HG02870 (cell line): ENCODE results near the gene CNR2.
"Not testable (repeated sequence)": the region's sequence is repeated elsewhere in the genome, so short reads cannot be mapped to it uniquely, and the experiment has no call there.

Experiments used
- ATAC-seq: cut with Tn5 transposase; IDR thresholded peaks from one replicate; pipeline ENCODE4 v1.9.1; 2021; ENCODE audit warnings: mild to moderate bottlenecking, moderate library complexity; ENCODE audit not compliant: unreplicated experiment

CNR2 gene

DNA sequence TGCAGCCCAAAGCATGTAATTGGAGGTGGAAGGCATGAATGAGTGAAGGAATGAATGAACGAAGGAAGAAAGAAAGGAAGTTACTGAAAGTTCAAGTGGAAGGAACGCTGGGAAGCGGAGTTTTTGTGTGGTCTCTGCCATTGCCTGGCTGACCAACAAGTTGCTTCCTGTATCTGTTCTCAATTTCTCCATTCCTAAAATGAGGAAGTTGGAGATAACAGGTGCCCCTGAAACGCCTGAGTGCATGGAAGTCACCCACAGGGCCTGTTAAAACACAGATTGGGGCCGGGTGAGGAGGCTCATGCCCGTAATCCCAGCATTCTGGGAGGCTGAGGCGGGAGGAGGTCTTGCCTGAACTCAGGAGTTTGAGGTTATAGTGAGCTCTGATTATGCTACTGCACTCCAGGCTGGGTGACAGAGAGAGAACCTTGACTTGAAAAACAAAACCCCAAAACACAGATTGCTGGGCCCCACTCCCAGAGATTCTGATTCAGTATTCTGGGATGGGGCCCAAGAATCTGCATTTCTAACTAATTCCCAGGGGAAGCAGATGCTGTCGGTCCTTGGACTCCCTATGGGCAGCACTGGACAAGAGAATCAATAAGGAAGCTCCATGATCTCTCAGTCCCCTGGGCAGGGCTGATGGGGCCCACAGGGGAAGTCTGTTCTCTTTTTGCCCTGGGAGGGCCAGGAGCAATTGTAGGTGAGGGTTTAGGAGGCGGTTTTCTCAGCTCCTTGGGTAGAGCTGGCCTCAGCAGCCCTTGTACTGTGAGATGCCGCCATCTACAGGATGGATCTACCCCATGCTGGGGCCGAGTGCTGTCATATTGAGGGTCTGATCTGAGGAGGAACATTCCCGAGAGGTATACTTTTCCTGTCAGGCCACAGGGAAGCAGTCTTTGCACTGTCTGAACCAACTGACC is 3.3 kb upstream of the CNR2 start:
- peak; percentile 64 for ATAC-seq

DNA sequence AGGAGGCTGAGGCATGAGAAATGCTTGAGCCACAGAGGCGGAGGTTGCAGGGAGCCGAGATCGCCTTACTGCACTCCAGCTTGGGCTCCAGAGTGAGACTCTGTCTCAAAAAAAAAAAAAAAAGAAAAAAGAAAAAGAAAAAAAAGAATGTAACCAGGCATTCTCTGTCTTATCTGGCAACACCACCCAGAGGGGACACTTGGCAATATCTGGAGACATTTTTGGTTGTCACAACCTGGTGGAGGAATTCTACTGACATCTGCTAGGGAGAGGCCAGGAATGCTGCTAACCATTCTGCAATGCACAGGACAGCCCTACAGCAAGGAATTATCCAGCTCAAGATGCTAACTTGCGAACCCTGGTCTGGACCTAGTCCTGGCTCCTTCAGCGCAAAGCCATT is 2.3 kb upstream of the CNR2 start:
- ATAC-seq, result no peak

DNA sequence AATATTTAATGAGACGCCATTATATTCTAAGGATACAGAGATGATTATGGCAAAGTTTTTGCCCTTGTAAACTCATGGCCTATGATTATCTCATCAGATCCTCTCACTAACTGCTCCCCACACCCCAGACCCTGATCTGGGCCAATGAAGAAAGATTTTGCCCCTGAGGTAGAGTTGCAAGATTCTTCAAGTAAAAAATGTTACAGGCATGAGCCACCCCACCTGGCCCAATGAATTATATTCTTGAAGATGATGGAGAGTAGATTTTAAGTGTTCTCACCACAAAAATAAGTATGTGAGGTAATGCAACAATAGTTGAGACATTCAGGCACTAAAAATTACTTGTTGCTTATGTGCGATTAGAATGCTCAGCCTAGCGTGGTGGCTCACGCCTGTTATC is 1.8 kb upstream of the CNR2 start:
- ATAC-seq, result no peak

DNA sequence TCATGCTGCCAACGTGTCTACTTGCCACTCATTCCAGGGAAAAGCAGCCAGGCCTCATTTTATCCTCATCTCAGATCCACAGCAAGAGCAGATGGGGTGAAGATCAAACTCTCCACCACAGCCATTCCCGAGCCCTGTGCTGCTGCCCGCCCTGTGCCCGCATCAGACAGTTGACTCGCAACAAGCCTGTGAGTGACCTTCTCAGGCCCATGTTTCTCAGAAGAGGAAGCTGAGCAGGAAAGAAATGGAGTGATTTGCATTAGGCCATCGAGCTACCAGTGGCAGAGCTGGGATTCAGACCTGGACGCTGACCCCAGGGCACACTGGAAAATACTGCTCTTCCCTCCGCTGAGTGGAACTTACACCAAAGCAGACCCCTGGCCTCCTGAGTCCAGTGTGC is 1.2 kb downstream of the CNR2 start:
- ATAC-seq, result no peak

DNA sequence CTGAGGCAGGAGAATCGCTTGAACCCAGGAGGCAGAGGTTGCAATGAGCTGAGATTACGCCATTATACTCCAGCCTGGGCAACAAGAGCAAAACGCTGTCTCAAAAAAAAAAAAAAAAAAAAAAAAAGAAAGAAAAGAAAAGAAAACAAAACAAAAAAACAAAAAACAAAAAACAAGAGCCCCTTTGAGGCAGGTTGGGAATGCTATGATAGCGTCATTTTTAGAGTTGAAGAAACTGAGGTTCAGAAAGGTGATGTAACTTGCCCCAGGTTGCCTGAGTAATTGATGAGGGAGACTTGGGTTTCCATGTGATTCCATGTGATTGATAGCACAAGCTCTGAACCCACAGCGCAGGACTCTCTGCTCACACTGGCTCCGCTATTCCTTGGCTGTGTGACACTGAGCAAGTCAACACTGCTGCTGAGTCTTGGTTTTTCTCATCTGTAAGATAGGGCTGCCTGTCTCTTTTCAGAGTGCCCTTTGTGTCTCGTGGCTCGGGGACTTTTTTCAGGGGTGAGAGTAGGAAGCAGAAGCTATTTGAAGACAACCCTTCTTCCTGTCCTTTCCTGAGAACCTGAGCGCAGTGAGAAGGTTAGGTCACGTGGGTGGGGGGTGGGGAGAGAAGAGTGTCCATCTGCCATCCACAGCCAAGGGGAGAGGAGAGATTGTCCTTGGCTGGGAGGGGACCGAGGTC is 2.5 kb downstream of the CNR2 start:
- ATAC-seq, result no peak

DNA sequence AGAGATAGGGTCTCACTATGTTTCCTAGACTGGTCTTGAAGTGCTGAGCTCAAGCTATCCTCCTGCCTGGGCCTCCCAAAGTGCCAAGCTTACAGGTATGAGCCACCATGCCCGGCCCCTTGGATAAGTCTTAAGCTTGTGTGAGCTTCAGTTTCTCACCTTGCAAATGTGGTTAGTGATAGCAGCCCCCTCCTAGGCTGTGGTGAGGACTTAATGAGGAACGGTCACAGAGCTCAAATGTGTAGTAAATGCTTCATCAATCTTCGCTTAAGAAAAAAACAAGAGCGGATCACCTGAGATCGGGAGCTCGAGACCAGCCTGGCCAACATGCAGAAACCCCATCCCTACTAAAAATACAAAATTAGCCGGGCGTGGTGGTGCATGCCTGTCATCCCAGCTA is 3.0 kb downstream of the CNR2 start:
- ATAC-seq, result no peak

DNA sequence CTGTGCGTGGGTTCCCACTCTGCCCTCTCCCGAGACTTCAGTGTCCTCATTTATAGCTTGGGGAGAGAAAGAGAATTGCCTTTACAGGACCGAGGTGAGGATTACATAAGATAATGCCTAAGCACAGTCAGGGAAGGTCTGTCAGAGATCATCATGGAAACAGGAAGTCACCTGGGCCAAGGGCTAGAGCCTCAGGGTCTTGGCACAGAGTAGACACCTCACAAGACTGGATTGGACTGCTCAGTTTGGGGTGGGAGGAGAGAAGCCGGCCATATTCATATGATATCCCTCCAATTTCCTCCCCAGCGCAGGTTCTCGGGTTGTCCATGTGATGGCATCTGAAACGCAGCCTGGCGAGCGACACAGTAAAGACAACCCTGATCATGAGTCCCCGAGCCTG is 3.8 kb downstream of the CNR2 start:
- no peak for ATAC-seq

DNA sequence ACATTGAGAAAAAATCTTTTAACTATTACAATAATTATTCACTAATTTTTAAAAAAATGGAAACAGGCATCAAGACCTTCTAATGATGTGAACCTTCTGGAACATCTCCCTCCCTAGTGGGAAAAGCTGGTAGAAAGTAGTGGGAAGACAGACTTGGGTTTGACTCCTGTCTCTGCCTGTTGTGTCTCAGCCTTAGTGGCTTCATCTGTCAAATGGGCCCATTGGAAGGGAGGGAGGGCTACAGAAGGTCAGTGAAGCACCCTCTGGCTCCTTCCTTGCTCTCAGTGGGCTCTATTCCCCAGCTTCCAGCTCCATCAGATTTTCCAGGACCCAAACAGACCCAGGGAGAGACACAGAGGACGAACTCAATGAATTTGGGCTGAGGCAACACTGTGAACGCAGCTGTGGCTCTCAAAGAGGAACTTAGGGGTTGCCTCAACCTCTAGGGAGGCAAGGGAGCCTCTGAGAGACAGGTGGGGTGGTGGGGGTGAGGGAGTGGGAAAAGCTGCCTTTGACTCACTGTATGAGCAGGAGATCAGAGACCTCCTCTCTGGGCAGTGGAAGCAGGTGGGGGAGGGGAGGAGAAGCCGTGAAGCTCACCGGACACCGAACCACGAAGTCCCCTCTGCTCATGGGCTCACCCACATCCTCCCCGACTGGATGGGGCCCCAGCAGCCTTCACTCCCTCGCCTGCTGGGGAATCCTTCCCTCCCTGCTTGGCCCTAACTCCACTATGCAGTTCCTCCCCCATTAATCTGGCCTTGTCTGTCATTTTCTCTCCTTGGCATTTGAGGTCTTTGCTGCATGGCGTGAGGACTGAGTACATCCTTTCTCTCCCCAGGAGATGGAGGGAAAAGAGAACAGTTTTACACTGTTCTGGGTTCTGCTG is 4.5 kb downstream of the CNR2 start:
- no peak for ATAC-seq

DNA sequence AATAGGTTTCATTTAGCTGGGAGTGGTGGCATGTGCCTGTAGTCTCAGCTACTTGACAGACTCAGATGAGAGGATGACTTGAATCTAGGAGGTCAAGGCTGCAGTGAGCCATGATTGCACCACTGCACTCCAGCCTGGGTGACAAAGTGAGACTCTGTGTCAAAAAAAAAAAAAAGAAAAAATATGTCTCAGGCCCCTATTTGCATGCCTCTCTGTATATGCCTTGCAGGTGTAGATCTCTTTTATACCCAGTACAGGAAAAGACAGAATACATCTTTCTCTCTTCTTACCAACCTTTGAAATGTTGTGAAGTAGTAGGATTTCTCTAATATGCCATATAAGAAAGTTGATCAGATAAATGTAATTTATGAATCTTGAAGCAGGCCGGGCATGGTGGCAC is 6.4 kb downstream of the CNR2 start:
- ATAC-seq, result no peak

DNA sequence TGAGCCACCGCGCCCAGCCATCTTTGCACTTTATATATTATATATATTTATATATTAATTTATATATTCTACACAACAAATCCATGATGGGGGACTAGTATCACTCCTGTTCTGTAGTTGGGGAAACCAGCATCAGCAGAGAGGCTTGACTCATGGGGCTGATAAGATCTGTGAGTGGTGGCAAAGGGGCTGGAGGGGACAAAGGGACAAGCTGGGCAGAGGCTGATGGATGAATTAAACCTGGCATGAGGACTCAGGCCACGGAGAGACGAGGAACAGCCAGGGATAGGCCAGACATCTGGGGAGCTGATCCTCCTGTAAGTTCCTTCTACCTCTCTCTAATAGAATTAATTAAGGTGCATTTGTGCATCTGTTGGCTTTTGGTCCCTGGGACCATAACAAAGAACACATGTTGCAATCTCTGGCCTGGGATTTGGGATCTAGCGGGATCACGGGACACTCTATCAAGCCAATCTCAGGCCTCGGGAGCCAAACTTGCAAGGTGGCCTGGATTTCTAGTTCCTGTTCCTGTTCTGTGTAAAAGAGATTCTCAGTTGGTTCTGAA is 7.6 kb downstream of the CNR2 start:
- ATAC-seq, result no peak

DNA sequence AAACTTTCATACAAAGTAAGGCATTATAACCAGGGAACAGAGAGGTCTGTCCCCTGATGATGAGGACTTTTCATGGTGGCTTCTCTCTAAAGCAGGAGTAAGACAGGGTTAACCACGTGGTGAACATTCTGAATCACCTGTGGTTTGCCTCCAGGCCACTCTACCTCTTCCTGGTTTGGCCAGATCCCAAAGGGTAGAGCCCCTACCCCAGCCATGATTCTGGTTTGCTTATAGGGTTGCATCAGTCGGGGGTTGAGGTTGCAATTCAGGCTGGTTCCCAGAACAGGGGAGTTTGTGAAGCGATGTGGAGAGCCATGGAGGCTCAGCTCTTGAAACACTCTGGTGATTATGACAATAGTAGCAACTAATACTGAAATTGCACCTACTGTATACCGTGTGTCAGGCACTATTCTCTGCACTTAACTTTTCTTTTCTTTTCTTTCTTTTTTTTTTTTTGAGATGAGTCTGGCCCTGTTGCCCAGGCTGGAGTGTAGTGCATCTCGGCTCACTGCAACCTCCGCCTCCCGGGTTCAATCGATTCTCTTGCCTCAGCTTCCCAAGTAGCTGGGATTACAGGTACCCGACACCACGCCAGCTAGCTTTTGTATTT is 8.3 kb downstream of the CNR2 start:
- ATAC-seq, result peak; percentile 63

DNA sequence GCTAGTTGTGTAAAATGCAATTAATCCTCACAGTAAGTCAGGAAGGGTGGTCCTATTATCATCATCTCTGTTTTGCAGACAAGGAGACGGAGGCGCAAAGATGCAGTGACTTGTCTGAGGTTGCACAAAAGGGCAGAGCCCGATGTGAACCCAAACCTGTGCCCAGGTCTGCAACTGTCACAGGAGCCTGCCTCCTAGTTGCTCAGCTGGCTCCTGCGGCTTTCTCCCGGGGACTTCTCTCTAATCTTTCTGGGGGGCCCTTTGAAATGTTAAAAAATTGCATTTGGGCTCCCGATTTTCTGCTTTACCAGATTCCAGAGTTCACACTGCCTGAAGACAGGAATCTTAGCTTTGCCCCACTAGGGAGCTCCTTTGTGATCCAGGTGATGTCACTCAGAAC is 9.4 kb downstream of the CNR2 start:
- no peak for ATAC-seq

DNA sequence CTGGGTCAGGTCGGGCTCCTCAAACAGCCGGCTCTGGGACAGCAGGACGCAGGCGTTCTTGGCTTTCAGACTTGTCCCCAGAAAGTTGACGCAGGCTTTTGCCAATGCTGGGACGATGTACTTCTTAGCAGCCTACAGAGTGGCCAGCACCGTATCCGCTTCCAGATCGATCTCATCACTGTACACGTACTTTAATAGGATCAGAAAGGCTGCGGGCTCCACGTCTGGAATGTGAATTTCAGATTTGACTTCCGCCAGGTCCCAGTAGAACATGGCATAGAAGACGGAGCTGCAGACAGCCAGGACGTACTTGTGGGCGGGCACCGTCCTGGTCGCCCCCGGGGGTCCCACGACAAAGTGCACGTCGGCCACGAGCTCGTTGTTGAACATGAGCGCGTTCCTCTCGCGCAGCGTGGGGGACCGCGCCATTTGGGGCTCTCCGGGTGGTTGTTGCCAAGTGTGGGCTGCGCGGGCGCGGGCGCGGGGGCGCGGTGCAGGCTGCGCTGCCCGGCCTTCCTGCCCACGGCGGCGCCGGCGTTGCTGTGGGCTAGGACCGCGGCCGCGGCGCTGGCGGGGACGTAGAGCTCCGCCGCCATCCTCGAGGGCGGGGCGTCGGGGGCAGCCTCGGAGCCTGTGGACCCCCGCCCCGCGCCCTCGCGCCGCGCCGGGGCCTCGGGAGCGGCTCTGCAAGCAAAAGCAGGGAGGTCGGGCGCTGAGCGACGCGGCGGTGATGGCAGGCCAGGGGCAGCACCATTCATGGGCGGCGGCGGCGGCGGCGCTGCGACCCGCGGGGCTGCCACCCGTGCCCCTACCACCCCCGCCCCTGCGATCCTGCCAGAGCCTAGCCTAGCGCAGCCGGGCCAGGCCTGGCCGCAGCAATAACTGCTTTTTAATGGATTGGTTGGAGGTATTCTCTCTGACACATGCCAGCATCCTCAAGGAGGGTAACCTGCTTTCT is 10.6 kb downstream of the CNR2 start:
- no peak for ATAC-seq

DNA sequence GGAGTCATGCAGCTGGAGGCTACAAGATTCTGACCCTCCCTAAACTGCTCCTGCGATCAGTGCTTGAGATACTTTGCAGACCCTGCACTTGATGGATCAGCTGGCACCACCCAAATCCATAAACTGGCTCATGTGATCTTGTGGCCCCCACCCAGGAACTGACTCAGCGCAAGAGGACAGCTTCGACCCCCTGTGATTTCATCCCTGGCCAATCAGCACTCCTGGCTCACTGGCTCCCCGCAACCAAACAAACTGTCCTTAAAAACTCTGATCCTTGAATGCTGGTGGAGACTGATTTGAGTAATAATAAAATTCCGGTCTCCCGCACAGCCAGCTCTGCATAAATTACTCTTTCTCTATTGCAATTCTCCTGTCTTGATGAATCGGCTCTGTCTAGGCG is 13.1 kb downstream of the CNR2 start:
- not testable (repeated sequence) for ATAC-seq

DNA sequence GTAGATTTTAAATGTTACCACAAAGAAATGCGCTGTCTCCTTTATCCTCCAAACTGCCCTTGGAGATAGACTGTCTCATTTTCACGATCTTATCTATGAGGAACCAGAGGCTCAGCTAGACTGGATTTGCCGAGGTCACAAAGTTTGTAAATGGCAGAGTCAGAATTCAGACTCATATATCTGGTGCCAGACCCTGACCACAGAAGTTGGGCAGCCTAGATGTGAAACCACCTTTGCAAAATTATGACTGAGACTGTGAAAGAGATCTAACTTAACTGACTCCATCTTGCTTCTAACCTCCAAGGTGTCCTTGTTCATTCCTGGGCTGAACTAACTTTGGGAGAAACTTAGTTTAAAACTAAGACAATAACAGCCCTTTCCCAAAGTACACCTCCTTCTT is 14.1 kb downstream of the CNR2 start:
- ATAC-seq, result no peak

DNA sequence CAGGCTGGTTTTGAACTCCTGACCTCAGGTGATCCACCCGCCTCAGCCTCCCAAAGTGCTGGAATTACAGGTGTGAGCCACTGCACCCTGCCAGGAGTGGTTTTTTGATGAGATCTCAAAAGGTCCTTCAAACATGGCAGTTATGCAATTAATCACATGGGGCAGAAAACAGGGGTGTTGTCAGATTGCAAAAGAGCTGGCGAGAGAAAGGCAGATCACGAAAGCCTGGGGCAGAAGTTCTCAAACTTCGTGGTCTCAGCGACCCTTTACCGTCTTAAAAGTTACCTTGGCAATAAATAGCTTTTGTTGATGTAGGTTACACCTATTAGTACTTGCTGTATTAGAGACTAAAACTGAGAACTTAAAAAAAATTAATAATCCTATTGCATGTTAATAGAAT is 16.1 kb downstream of the CNR2 start:
- ATAC-seq, result no peak

DNA sequence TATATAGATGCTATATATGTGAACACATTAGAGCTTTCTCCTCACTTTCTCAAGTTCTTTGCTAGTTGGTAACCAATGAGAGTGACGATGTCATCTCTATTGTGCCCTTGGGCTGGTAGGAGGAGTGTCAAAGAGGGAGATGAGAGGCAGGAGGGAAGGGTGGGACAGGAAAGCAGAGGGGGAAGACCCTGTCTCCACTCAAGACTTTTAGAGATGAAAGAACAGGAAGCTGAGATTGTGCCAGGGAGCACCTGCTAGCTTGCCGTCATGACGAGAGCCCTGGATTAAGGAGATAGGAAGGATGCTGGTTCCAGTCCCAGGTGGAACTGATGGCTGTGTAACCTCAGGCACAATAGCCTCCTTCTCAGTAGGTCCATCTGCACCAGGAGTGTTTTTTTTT is 16.7 kb downstream of the CNR2 start:
- ATAC-seq, result no peak

DNA sequence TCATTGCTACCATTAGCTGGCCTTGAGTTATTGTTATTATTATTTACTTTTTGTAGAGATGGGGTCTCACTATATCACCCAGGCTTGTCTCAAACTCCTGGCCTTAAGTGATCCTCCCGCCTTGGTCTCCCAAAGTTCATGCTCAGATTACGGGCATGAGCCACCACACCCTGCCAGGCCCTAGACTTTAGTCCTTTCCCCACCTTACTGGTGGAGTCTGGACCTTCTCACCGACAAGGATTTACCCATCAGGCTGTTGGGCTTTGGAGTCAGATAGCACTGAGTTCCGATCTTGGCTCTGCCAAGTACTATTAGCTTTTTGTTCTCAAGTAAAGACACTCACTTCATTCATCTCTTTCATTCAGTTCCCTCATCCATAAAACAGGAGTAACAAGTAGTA is 17.2 kb downstream of the CNR2 start:
- ATAC-seq, result no peak

DNA sequence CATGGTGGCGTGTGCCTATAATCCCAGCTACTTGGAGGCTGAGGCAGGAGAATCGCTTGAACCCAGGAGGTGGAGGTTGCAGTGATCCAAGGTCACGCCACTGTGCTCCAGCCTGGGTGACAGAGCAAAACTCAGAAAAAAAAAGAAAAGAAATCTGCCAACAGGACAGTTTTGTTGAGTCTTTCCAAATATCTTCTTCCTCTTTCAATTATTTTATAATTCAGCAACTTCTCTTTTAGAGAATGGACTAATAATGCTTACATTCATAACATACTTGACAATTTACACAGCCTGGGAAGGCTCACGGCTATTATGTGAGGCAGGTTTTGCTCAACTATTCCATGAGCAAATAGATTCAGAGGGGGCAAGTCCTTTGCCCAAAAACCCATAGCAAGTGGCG is 18.1 kb downstream of the CNR2 start:
- ATAC-seq, result no peak

DNA sequence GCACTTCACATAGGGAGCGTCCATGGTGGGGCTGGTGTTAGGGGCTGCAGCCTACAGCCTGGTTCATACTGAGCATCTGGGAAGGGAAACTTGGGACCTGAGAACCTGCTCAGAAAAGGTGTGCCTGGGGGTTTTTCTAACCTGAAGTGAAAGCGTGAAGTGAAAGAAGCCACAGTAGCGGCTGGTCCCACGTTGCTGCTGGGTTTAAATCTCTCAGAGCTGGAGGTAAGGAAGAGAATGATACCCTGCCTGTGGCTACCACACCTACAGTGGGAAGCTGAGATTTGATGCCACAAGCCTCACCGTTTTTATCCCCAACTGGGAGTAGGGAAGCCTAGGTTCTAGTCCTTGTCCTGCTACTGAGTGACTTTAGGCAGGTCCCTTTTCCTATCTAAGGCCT is 24.1 kb downstream of the CNR2 start:
- ATAC-seq, result peak; percentile 51
